OCI-LY7 (cell line): Measurements from ENCODE around the gene PRSS27.
"Not testable (repeated sequence)": the region's sequence is repeated elsewhere in the genome, so short reads cannot be mapped to it uniquely, and the experiment has no call there.

Source experiments
- EZH2phosphoT487 ChIP-seq: fragments of 200-600 bp; sonication (generic); IDR thresholded peaks from 2 replicates; pipeline ENCODE4 v1.6.1; 2018; ENCODE audit warnings: low read depth, borderline replicate concordance, mild to moderate bottlenecking, mixed run types, antibody characterized with exemption, low read length, moderate library complexity, mixed read lengths
- TF ChIP-seq, protein P1 (sequence below): fragments of 200-600 bp; sonication (generic); conservative IDR thresholded peaks from 2 replicates; pipeline ENCODE4 v1.5.1; 2014; ENCODE audit warnings: mild to moderate bottlenecking, antibody characterized with exemption, low read length, moderate library complexity, mixed read lengths

DNA sequence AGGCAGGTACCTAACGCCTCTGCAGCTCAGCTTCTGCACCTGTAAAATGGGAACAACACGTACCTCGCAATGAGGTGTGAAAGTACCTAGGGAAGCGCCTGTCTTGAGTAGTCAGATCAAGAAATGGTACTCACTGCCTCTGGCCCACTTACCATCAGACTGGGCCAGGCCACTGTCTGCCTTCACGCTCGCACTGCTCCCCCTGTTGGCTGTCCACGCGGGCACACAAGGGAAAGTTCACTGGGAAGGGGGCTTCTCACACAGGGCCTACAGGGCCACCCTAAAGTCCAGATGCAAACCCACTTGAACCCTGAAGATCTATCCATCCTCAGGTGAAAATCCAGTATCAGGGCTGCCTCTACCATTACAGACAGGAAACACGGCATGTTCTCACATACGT is 48.8 kb downstream of the PRSS27 start:
- TF ChIP-seq, protein P1, sequence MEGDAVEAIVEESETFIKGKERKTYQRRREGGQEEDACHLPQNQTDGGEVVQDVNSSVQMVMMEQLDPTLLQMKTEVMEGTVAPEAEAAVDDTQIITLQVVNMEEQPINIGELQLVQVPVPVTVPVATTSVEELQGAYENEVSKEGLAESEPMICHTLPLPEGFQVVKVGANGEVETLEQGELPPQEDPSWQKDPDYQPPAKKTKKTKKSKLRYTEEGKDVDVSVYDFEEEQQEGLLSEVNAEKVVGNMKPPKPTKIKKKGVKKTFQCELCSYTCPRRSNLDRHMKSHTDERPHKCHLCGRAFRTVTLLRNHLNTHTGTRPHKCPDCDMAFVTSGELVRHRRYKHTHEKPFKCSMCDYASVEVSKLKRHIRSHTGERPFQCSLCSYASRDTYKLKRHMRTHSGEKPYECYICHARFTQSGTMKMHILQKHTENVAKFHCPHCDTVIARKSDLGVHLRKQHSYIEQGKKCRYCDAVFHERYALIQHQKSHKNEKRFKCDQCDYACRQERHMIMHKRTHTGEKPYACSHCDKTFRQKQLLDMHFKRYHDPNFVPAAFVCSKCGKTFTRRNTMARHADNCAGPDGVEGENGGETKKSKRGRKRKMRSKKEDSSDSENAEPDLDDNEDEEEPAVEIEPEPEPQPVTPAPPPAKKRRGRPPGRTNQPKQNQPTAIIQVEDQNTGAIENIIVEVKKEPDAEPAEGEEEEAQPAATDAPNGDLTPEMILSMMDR: peak; percentile 67
- TF ChIP-seq EZH2phosphoT487: not testable (repeated sequence)
